SK-N-SH (cell line): ENCODE data around the gene LDLRAP1. TPM values are rescaled to one million over a fixed set of nuclear protein-coding genes. Genes with fewer than 3 reads are reported as not detected.

Experiments
- CTCF ChIA-PET: fragments of 300-600, 350-600 bp; formaldehyde crosslinking; extraction: SDS; loops from one replicate; lab custom pipeline; 2021; lab: Yijun Ruan, JAX
- POLR2A ChIA-PET: fragments of 350-600 bp; sonication (Branson Sonifier 250); formaldehyde crosslinking; extraction: SDS; loops from one replicate; lab custom pipeline; 2020; ENCODE audit warnings: antibody characterized with exemption, inconsistent platforms; lab: Yijun Ruan, JAX
- DNase-seq: peaks from one replicate; pipeline ENCODE4 v3.0.0; 2012
- H2AFZ ChIP-seq: fragments of 200-600 bp; sonication (generic); 2 replicates; pipeline ENCODE4 v1.8.1; 2016; ENCODE audit warnings: antibody characterized with exemption, mild to moderate bottlenecking, low read depth
- H3F3A ChIP-seq: fragments of 200-600 bp; sonication (generic); replicated peaks from 2 replicates; pipeline ENCODE3; 2016; ENCODE audit warnings: antibody characterized with exemption, mild to moderate bottlenecking; ENCODE audit not compliant: insufficient read depth
- H3K27ac ChIP-seq, 2 experiments: fragments of 200-500 bp in 1 of 2; fragments of 200-600 bp in 1 of 2; sonication (Bioruptor generic) in 1 of 2; sonication (generic), shearing (Covaris generic) in 1 of 2; 2 replicates each; pipeline versions ENCODE4 v1.5.1 to v1.6.1; 2014 to 2016; ENCODE audit warnings: low read depth in 2 of 2, inconsistent platforms in 1 of 2, low read length in 1 of 2, mild to moderate bottlenecking in 1 of 2, mixed read lengths in 1 of 2
- H3K27me3 ChIP-seq: fragments of 200-600 bp; sonication (generic), shearing (Covaris generic); 2 replicates; pipeline ENCODE4 v1.6.1; 2016; ENCODE audit warnings: mixed run types; ENCODE audit not compliant: insufficient read depth
- H3K36me3 ChIP-seq, 2 experiments: fragments of 200-500 bp in 1 of 2; fragments of 200-600 bp in 1 of 2; sonication (Bioruptor generic) in 1 of 2; sonication (generic) in 1 of 2; replicated peaks in 1 of 2; 2 replicates each; pipeline versions ENCODE3 to v1.5.1; 2014 to 2016; ENCODE audit warnings: low read length in 1 of 2, mild to moderate bottlenecking in 1 of 2; ENCODE audit not compliant: insufficient read depth in 2 of 2, control insufficient read depth in 1 of 2
- H3K4me1 ChIP-seq, 2 experiments: fragments of 200-500 bp in 1 of 2; fragments of 200-600 bp in 1 of 2; sonication (Bioruptor generic) in 1 of 2; sonication (generic), shearing (Covaris generic) in 1 of 2; 2 replicates each; pipeline versions ENCODE4 v1.5.1 to v1.6.1; 2014 to 2016; ENCODE audit warnings: low read depth in 1 of 2, low read length in 1 of 2, mixed run types in 1 of 2; ENCODE audit not compliant: insufficient read depth in 2 of 2, control insufficient read depth in 1 of 2
- H3K4me2 ChIP-seq: fragments of 200-600 bp; sonication (generic), shearing (Covaris generic); 2 replicates; pipeline ENCODE4 v1.6.1; 2017; ENCODE audit warnings: mixed run types
- H3K4me3 ChIP-seq, 2 experiments: fragments of 200-500 bp in 1 of 2; fragments of 200-600 bp in 1 of 2; sonication (Bioruptor generic) in 1 of 2; sonication (generic), shearing (Covaris generic) in 1 of 2; 2 replicates each; pipeline versions ENCODE4 v1.5.1 to v1.8.1; 2014 to 2016; ENCODE audit warnings: low read depth in 2 of 2, inconsistent platforms in 1 of 2, low read length in 1 of 2, mild to moderate bottlenecking in 1 of 2, mixed read lengths in 1 of 2, moderate library complexity in 1 of 2
- H3K79me2 ChIP-seq: fragments of 200-600 bp; sonication (generic); 2 replicates; pipeline ENCODE4 v1.8.1; 2017; ENCODE audit warnings: mild to moderate bottlenecking; ENCODE audit not compliant: insufficient read depth
- H3K9ac ChIP-seq: fragments of 200-600 bp; sonication (generic); 2 replicates; pipeline ENCODE4 v1.6.1; 2017; ENCODE audit warnings: mixed run types
- H3K9me2 ChIP-seq: fragments of 200-600 bp; sonication (generic); 2 replicates; pipeline ENCODE4 v1.6.1; 2017; ENCODE audit warnings: mixed run types
- H3K9me3 ChIP-seq: fragments of 200-600 bp; sonication (generic); 2 replicates; pipeline ENCODE4 v1.6.1; 2017; ENCODE audit warnings: mixed run types, mild to moderate bottlenecking, moderate library complexity
- H4K20me1 ChIP-seq: fragments of 200-600 bp; sonication (generic); 2 replicates; pipeline ENCODE4 v1.6.1; 2017; ENCODE audit warnings: mild to moderate bottlenecking, mixed run types; ENCODE audit not compliant: insufficient read depth
- FOSL2 ChIP-seq: IDR thresholded peaks from 2 replicates; pipeline ENCODE4 v1.4.0; 2012; ENCODE audit warnings: low read depth, mild to moderate bottlenecking, moderate library complexity, borderline replicate concordance
- JUND ChIP-seq: IDR thresholded peaks from 2 replicates; pipeline ENCODE4 v1.4.0; 2012
- MXI1 ChIP-seq: IDR thresholded peaks from 2 replicates; pipeline ENCODE4 v1.6.1; 2012; ENCODE audit warnings: mild to moderate bottlenecking, low read depth, low read length, improper control_type of control experiment
- RAD21 ChIP-seq: IDR thresholded peaks from 2 replicates; pipeline ENCODE4 v1.6.1; 2012; ENCODE audit warnings: mild to moderate bottlenecking, low read length
- RFX5 ChIP-seq: IDR thresholded peaks from 2 replicates; pipeline ENCODE4 v1.6.1; 2012; ENCODE audit warnings: mild to moderate bottlenecking, improper control_type of control experiment, low read length
- SMC3 ChIP-seq: IDR thresholded peaks from 2 replicates; pipeline ENCODE4 v1.6.1; 2012; ENCODE audit warnings: low read depth, low read length, improper control_type of control experiment
- TAF1 ChIP-seq: IDR thresholded peaks from 2 replicates; pipeline ENCODE4 v1.6.1; 2012; ENCODE audit warnings: low read depth, mild to moderate bottlenecking, low read length, moderate library complexity, borderline replicate concordance
- WGBS: methylation state at CpG from one replicate; pipeline ENCODE4 v1.1.6; 2017; ENCODE audit warnings: low lambda C conversion rate; 5-methylcytosine and 5-hydroxymethylcytosine counted together
- polyA plus RNA-seq, 3 experiments: library from polyadenylated mRNA; depleted of rRNA; stranded (reverse); fragments of >200 nt; gene quantifications; 2 replicates each; pipeline ENCODE4 v1.2.3, GENCODE V29; 2012
- TF ChIP-seq, protein P1 (sequence below): IDR thresholded peaks from 2 replicates; pipeline ENCODE4 v1.4.0; 2012; ENCODE audit warnings: low read depth
- TF ChIP-seq, protein P2 (sequence below): fragments of 200-600 bp; sonication (generic); IDR thresholded peaks from 2 replicates; pipeline ENCODE4 v1.6.1; 2017; ENCODE audit warnings: antibody characterized with exemption, mild to moderate bottlenecking, moderate library complexity

LDLRAP1 gene
- polyA plus RNA-seq, 1 of the 3 experiments (the other 2 are of a cell fraction) = 19.1 TPM

DNA sequence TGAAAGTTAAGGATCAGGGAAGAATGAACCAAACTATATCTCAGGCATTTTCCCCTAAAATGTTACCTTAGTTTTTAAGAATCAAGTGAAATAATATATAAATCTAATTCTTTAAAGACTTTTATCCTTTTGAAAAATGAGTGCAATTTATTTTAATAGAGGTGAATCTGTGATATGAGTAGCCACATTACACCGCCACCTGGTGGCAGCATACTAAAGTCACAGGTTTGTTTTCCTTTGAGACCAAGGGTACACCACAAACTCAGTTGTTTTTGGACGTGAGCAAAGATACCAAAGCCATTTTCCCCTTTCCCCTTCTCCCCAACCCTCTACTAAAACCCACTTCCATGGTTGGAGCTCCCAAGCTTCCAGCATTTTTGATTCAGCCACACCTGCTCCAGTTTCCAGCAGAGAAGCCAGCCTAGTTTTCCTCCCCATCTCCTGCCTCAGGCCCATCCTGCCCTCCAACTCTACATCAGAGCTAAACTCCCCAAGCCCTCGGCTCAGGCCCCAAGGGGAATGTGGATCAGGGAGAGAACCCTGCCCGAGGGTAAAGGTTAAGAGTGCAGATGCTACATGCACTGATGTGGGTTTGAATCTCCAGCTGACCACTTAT lies 22.9 kb upstream of the LDLRAP1 start:
- WGBS = 0% methylated on average over 4 of the region's 4 CpGs
- H3K27ac ChIP-seq = no peak overlapping the region
- peak overlapping the region; percentile 35; the same call in 1 of the 2 replicates for H2AFZ ChIP-seq
- H3K4me1 ChIP-seq = peaks cover 0 to 7% of the 10 kb centered on the region in 2 experiments; a peak in 1 of 4 replicates
- no peak overlapping the region for H3K4me2 ChIP-seq
- H3K36me3 ChIP-seq = no peaks in the 10 kb centered on the region
- H3K9me2 ChIP-seq = no peaks in the 10 kb centered on the region
- ChIA-PET CTCF (interaction anchor here (0.6 to 4.3 kb wide), 38 partner anchors 9 to 749 kb away, joined by 3 to 46 read pairs (median 4); partner anchors contain the start of genes LDLRAP1, MACO1 and SELENON), POLR2A (interaction anchor here (0.9 kb wide), 1 partner anchor 95 kb away, joined by 3 read pairs; no protein-coding TSS in a partner anchor)
- no peaks in the 10 kb centered on the region for H3F3A ChIP-seq
- TF ChIP-seq FOSL2 (no peak), SMC3 (peak; percentile 85), MXI1 (no peak), RFX5 (no peak), TAF1 (no peak), RAD21 (peak; percentile 77)
- TF ChIP-seq, protein P1, sequence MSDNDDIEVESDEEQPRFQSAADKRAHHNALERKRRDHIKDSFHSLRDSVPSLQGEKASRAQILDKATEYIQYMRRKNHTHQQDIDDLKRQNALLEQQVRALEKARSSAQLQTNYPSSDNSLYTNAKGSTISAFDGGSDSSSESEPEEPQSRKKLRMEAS = no peak
- TF ChIP-seq, protein P2, sequence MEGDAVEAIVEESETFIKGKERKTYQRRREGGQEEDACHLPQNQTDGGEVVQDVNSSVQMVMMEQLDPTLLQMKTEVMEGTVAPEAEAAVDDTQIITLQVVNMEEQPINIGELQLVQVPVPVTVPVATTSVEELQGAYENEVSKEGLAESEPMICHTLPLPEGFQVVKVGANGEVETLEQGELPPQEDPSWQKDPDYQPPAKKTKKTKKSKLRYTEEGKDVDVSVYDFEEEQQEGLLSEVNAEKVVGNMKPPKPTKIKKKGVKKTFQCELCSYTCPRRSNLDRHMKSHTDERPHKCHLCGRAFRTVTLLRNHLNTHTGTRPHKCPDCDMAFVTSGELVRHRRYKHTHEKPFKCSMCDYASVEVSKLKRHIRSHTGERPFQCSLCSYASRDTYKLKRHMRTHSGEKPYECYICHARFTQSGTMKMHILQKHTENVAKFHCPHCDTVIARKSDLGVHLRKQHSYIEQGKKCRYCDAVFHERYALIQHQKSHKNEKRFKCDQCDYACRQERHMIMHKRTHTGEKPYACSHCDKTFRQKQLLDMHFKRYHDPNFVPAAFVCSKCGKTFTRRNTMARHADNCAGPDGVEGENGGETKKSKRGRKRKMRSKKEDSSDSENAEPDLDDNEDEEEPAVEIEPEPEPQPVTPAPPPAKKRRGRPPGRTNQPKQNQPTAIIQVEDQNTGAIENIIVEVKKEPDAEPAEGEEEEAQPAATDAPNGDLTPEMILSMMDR = peak; percentile 91
- no peaks in the 10 kb centered on the region; the same call in 1 of the 2 replicates for H3K27me3 ChIP-seq
- no peak overlapping the region for H3K4me3 ChIP-seq
- H4K20me1 ChIP-seq = no peaks in the 10 kb centered on the region
- no peak overlapping the region for H3K9ac ChIP-seq
- H3K9me3 ChIP-seq = no peaks in the 10 kb centered on the region
- H3K79me2 ChIP-seq = no peaks in the 10 kb centered on the region
- peak; percentile 70 for DNase-seq

DNA sequence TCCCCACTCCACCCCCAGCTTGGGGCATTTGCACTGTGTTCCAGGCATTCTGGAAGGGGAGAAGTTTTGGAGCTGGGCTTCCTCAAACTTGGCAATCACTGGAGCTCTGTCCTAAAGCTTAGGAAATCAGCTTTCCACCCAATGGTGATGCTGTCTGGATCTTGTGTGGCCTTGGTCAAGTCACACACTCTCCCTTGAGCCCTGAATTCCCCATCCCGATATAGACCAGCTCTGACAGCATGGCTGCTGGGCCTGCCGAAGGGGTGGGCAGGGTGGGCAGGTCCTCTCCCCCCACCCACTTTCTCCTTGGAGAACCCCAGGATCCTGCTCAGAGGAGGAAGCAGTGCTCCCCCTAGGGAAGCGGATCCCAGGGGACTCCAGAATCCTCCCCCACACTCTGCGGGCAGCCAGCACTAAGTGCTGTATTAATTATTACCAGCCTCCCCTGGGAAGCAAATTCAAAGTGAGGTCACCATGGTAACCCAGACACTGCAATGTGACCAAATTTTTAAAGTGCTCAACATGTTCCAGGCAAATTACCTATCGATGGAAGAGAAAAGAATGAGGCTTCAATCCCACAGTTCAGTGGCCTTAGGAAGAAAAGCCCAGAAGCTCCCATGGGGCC lies 21.3 kb upstream of the LDLRAP1 start:
- H4K20me1 ChIP-seq = no peaks in the 10 kb centered on the region

More for the DNA sequence above, 21.3 kb upstream of the LDLRAP1 start:
- Histone ChIP-seq H2AFZ (no peak overlapping the region), H3K9me2 (no peaks in the 10 kb centered on the region), H3K79me2 (no peaks in the 10 kb centered on the region), H3F3A (no peaks in the 10 kb centered on the region), H3K36me3 (no peaks in the 10 kb centered on the region), H3K4me2 (no peak overlapping the region), H3K9ac (no peak overlapping the region), H3K27ac (no peak overlapping the region), H3K4me3 (no peak overlapping the region), H3K27me3 (no peaks in the 10 kb centered on the region; the same call in 1 of the 2 replicates), H3K4me1 (peaks cover 0 to 7% of the 10 kb centered on the region in 2 experiments; a peak in 1 of 4 replicates), H3K9me3 (no peaks in the 10 kb centered on the region)
- POLR2A ChIA-PET = no interaction called here
- DNase-seq = no peak
- CTCF ChIA-PET = interaction anchor here (1.3 to 1.6 kb wide), 3 partner anchors 21 to 288 kb away, joined by 3 to 9 read pairs (median 6); partner anchors contain the start of gene LDLRAP1
- 74% methylated on average over 4 of the region's 5 CpGs for WGBS
- no peak for TF ChIP-seq JUND
- no peak for TF ChIP-seq TAF1
